H1 (cell line): ENCODE data around the gene KREMEN1. TPM values are rescaled to one million over a fixed set of nuclear protein-coding genes. Genes with fewer than 3 reads are reported as not detected.
A peak's percentile ranks its signal among the peaks of the same experiment; 100 is the strongest.

Experiments
- CTCF ChIA-PET: fragments of 300-600 bp; sonication (Branson Sonifier 250); formaldehyde crosslinking; loops from one replicate; lab custom pipeline; 2021; ENCODE audit not compliant: partially characterized antibody; lab: Charles Lee
- POLR2A ChIA-PET: fragments of 300-600 bp; sonication (Branson Sonifier 250); formaldehyde crosslinking; loops from one replicate; lab custom pipeline; 2021; ENCODE audit warnings: inconsistent platforms; ENCODE audit not compliant: partially characterized antibody; lab: Charles Lee
- DNase-seq, 2 experiments: peaks; one replicate each; pipeline versions ENCODE4 v3.0.0 to v3.0.0-alpha.2; 2010 to 2022; ENCODE audit warnings: low spot score in 2 of 2, low read depth in 1 of 2, mixed read lengths in 1 of 2
- FAIRE-seq: peaks from 2 replicates; lab custom pipeline; 2011; peaks lifted over from hg19 to GRCh38; lab: Jason Lieb, UNC
- H2AFZ ChIP-seq: 2 replicates; pipeline ENCODE4 v1.8.1; 2012; ENCODE audit warnings: low read length, inconsistent platforms
- H2AK5ac ChIP-seq: 2 replicates; pipeline ENCODE4 v1.6.1; 2013; ENCODE audit warnings: low read depth, low read length
- H2BK120ac ChIP-seq: replicated peaks from 2 replicates; pipeline ENCODE3; 2013; ENCODE audit warnings: low read depth, low read length, inconsistent platforms
- H2BK12ac ChIP-seq: 2 replicates; pipeline ENCODE4 v1.6.1; 2013; ENCODE audit warnings: low read depth, low read length
- H2BK15ac ChIP-seq: 2 replicates; pipeline ENCODE4 v1.6.1; 2013; ENCODE audit warnings: low read length
- H2BK20ac ChIP-seq: 2 replicates; pipeline ENCODE4 v1.6.1; 2013; ENCODE audit warnings: low read length
- H2BK5ac ChIP-seq: 2 replicates; pipeline ENCODE4 v1.6.1; 2013; ENCODE audit warnings: low read depth, low read length
- H3K14ac ChIP-seq: 2 replicates; pipeline ENCODE4 v1.6.1; 2013; ENCODE audit warnings: inconsistent platforms; ENCODE audit not compliant: insufficient read length
- H3K18ac ChIP-seq: 2 replicates; pipeline ENCODE4 v1.6.1; 2013; ENCODE audit warnings: low read length; ENCODE audit errors: extremely low read depth
- H3K23ac ChIP-seq: 2 replicates; pipeline ENCODE4 v1.6.1; 2013; ENCODE audit warnings: inconsistent platforms; ENCODE audit not compliant: insufficient read length
- H3K23me2 ChIP-seq: 2 replicates; pipeline ENCODE4 v1.6.1; 2013; ENCODE audit warnings: low read depth, low read length
- H3K27ac ChIP-seq: 2 replicates; pipeline ENCODE4 v1.6.1; 2011; ENCODE audit warnings: low read depth, low read length, inconsistent platforms
- H3K27me3 ChIP-seq, 4 experiments: replicated peaks in 1 of 4; 1 replicate in 1 of 4; 2 replicates in 3 of 4; pipeline versions ENCODE4 v1.6.1 to v1.8.1; 2011 to 2013; ENCODE audit warnings: low read length in 3 of 4, mild to moderate bottlenecking in 3 of 4, inconsistent platforms in 2 of 4, mixed read lengths in 2 of 4, moderate library complexity in 1 of 4; ENCODE audit not compliant: control insufficient read depth in 3 of 4, insufficient read depth in 3 of 4; ENCODE audit errors: extremely low read depth in 1 of 4
- H3K36me3 ChIP-seq, 4 experiments: 2 replicates each; pipeline versions ENCODE4 v1.6.1 to v1.8.1; 2011 to 2013; ENCODE audit warnings: mild to moderate bottlenecking in 4 of 4, low read length in 3 of 4, moderate library complexity in 2 of 4, control low read depth in 1 of 4, inconsistent platforms in 1 of 4; ENCODE audit not compliant: insufficient read depth in 4 of 4, control insufficient read depth in 2 of 4
- H3K4ac ChIP-seq: replicated peaks from 2 replicates; pipeline ENCODE3; 2013; ENCODE audit warnings: low read length, low read depth, mixed read lengths, inconsistent platforms; ENCODE audit not compliant: insufficient read length
- H3K4me1 ChIP-seq, 4 experiments: replicated peaks in 1 of 4; 1 replicate in 1 of 4; 2 replicates in 3 of 4; pipeline versions ENCODE4 v1.6.1 to v1.8.1; 2011 to 2013; ENCODE audit warnings: low read length in 3 of 4, inconsistent platforms in 2 of 4, mixed read lengths in 1 of 4; ENCODE audit not compliant: insufficient read depth in 4 of 4, control insufficient read depth in 3 of 4
- H3K4me2 ChIP-seq, 2 experiments: 2 replicates each; pipeline versions ENCODE4 v1.6.1 to v1.8.1; 2011 to 2013; ENCODE audit warnings: low read depth in 2 of 2, low read length in 2 of 2, control low read depth in 1 of 2, inconsistent platforms in 1 of 2, mild to moderate bottlenecking in 1 of 2; ENCODE audit not compliant: insufficient read depth in 1 of 2
- H3K4me3 ChIP-seq, 4 experiments: fragments of 200-600, 300-600 bp in 1 of 4; sonication (generic), shearing (Covaris generic), sonication (Bioruptor Twin) in 1 of 4; 2 replicates each; pipeline versions ENCODE4 v1.5.1 to v1.8.1; 2011 to 2016; ENCODE audit warnings: low read length in 4 of 4, low read depth in 3 of 4, control low read depth in 2 of 4, inconsistent platforms in 2 of 4, mild to moderate bottlenecking in 2 of 4, mixed read lengths in 1 of 4, moderate library complexity in 1 of 4; ENCODE audit not compliant: insufficient read depth in 2 of 4; ENCODE audit errors: extremely low read depth in 1 of 4
- H3K56ac ChIP-seq: replicated peaks from 2 replicates; pipeline ENCODE3; 2013; ENCODE audit warnings: low read depth, mild to moderate bottlenecking, mixed read lengths, low read length, inconsistent platforms; ENCODE audit not compliant: insufficient read length
- H3K79me1 ChIP-seq: 2 replicates; pipeline ENCODE4 v1.6.1; 2013; ENCODE audit warnings: low read depth, low read length, control low read depth
- H3K79me2 ChIP-seq, 2 experiments: 2 replicates each; pipeline versions ENCODE4 v1.6.1 to v1.8.1; 2012 to 2013; ENCODE audit warnings: low read length in 2 of 2, mild to moderate bottlenecking in 2 of 2, inconsistent platforms in 1 of 2; ENCODE audit not compliant: insufficient read depth in 2 of 2, control insufficient read depth in 1 of 2
- H3K9ac ChIP-seq, 4 experiments: replicated peaks in 1 of 4; 1 replicate in 1 of 4; 2 replicates in 3 of 4; pipeline versions ENCODE4 v1.6.1 to v1.8.1; 2011 to 2013; ENCODE audit warnings: low read depth in 3 of 4, low read length in 3 of 4, control low read depth in 2 of 4, mild to moderate bottlenecking in 2 of 4, moderate library complexity in 2 of 4, inconsistent platforms in 1 of 4; ENCODE audit errors: extremely low read depth in 1 of 4
- H3K9me3 ChIP-seq, 2 experiments: 2 replicates each; pipeline versions ENCODE4 v1.6.1 to v1.8.1; 2012 to 2013; ENCODE audit warnings: mild to moderate bottlenecking in 2 of 2, moderate library complexity in 2 of 2, control low read depth in 1 of 2, inconsistent platforms in 1 of 2, low read depth in 1 of 2, low read length in 1 of 2, mixed read lengths in 1 of 2; ENCODE audit not compliant: insufficient read depth in 2 of 2
- H4K20me1 ChIP-seq, 2 experiments: replicated peaks in 1 of 2; 2 replicates each; pipeline versions ENCODE3 to v1.8.1; 2011 to 2013; ENCODE audit warnings: inconsistent platforms in 2 of 2, low read length in 2 of 2, mild to moderate bottlenecking in 1 of 2; ENCODE audit not compliant: insufficient read depth in 2 of 2, control insufficient read depth in 1 of 2
- H4K5ac ChIP-seq: 2 replicates; pipeline ENCODE4 v1.6.1; 2013; ENCODE audit warnings: low read length, low read depth, mixed read lengths, inconsistent platforms; ENCODE audit not compliant: insufficient read length
- H4K8ac ChIP-seq: 2 replicates; pipeline ENCODE4 v1.8.0; 2013; ENCODE audit warnings: mild to moderate bottlenecking, moderate library complexity, low read length, inconsistent platforms; ENCODE audit not compliant: insufficient read depth; ENCODE audit errors: extremely low read depth
- H4K91ac ChIP-seq: replicated peaks from 2 replicates; pipeline ENCODE3; 2013; ENCODE audit warnings: low read length, mixed read lengths, inconsistent platforms; ENCODE audit not compliant: insufficient read length
- BRCA1 ChIP-seq: IDR thresholded peaks from 2 replicates; pipeline ENCODE4 v1.6.1; 2012; ENCODE audit warnings: low read depth, low read length, improper control_type of control experiment
- CBX5 ChIP-seq: fragments of 300-800, 300-1000 bp; sonication (generic); IDR thresholded peaks from 2 replicates; pipeline ENCODE4 v1.7.1; 2016; ENCODE audit warnings: antibody characterized with exemption, low read length, low read depth
- CTCF ChIP-seq, 3 experiments: IDR thresholded peaks; 1 replicate in 2 of 3; 2 replicates in 1 of 3; pipeline versions ENCODE4 v1.5.1 to v1.6.1; 2011; ENCODE audit warnings: low read length in 3 of 3, mild to moderate bottlenecking in 3 of 3, inconsistent platforms in 2 of 3, low read depth in 1 of 3, moderate library complexity in 1 of 3; ENCODE audit not compliant: insufficient read depth in 1 of 3; ENCODE audit errors: control extremely low read depth in 1 of 3
- JUND ChIP-seq: IDR thresholded peaks from 2 replicates; pipeline ENCODE4 v1.6.1; 2011; ENCODE audit warnings: mild to moderate bottlenecking, improper control_type of control experiment, low read length
- RAD21 ChIP-seq, 2 experiments: IDR thresholded peaks in 1 of 2; conservative IDR thresholded peaks in 1 of 2; 2 replicates each; pipeline ENCODE4 v1.6.1; 2011; ENCODE audit warnings: low read depth in 2 of 2, low read length in 2 of 2, improper control_type of control experiment in 1 of 2, inconsistent platforms in 1 of 2, mild to moderate bottlenecking in 1 of 2, moderate library complexity in 1 of 2
- SIN3A ChIP-seq, 2 experiments: IDR thresholded peaks in 1 of 2; conservative IDR thresholded peaks in 1 of 2; 2 replicates each; pipeline ENCODE4 v1.6.1; 2011 to 2012; ENCODE audit warnings: low read length in 2 of 2, improper control_type of control experiment in 1 of 2, low read depth in 1 of 2, mild to moderate bottlenecking in 1 of 2
- TBP ChIP-seq: IDR thresholded peaks from 2 replicates; pipeline ENCODE4 v1.6.1; 2011; ENCODE audit warnings: low read depth, low read length, improper control_type of control experiment
- TEAD4 ChIP-seq: IDR thresholded peaks from 2 replicates; pipeline ENCODE4 v1.6.1; 2012; ENCODE audit warnings: low read depth, low read length, inconsistent platforms, mixed read lengths
- YY1 ChIP-seq: IDR thresholded peaks from 2 replicates; pipeline ENCODE4 v1.6.1; 2011; ENCODE audit warnings: low read depth, mild to moderate bottlenecking, low read length
- WGBS, 2 experiments: shearing (Covaris generic) in 1 of 2; methylation state at CpG; one replicate each; pipeline versions ENCODE4 v1.1.6 to v1.1.7; 2013 to 2015; ENCODE audit warnings: low lambda C conversion rate in 2 of 2, mixed read lengths in 2 of 2, inconsistent platforms in 1 of 2, low coverage in 1 of 2, missing lambda C conversion rate in 1 of 2; ENCODE audit not compliant: insufficient replicate concordance in 2 of 2, insufficient coverage in 1 of 2, insufficient read length in 1 of 2; ENCODE audit errors: extremely low coverage in 1 of 2, missing lambda C conversion rate in 1 of 2; 5-methylcytosine and 5-hydroxymethylcytosine counted together
- polyA plus RNA-seq, 7 experiments: library from polyadenylated mRNA; depleted of rRNA in 3 of 7; stranded (reverse) in 5 of 7; unstranded in 2 of 7; fragments of >200 nt in 5 of 7; fragments of 200-250 nt in 2 of 7; gene quantifications; 1 replicate in 5 of 7; 2 replicates in 1 of 7; 4 replicates in 1 of 7; pipeline versions ENCODE4 v1.2.1 to v1.2.3, GENCODE V29; 2011 to 2013; ENCODE audit warnings: missing spikeins in 2 of 7, mixed read lengths in 2 of 7
- total RNA-seq: library from RNA; stranded (reverse); fragmentation: NEBNext Ultra II Directional; extraction: Animal tissue kit (Norgen Biotek cat#: 25700); gene quantifications from 2 replicates; pipeline ENCODE4 v1.2.1, GENCODE V29; 2021

Gene KREMEN1
- total and polyA plus RNA-seq, 2 of the 8 experiments (the other 6 are each of a cell fraction or from before 2014, with no cell fraction given) = 2.1 to 3.2 TPM

- H4K5ac ChIP-seq = no peak overlapping the region
- no peak overlapping the region for H3K56ac ChIP-seq
- CTCF ChIA-PET = interaction anchor here (0.6 to 9.4 kb wide), 41 partner anchors 11 to 1182 kb away, joined by 3 to 79 read pairs (median 5); partner anchors contain the start of genes C22orf31 and KREMEN1
- no peak overlapping the region for H2AK5ac ChIP-seq
- H4K20me1 ChIP-seq = no peaks in the 10 kb centered on the region
- no peak overlapping the region for H2BK5ac ChIP-seq
- no peak overlapping the region for H3K9ac ChIP-seq
- no peak overlapping the region for H3K14ac ChIP-seq
- H3K4ac ChIP-seq = no peak overlapping the region
- POLR2A ChIA-PET = interaction anchor here (1.0 to 1.2 kb wide), 2 partner anchors 44 to 270 kb away, joined by 3 to 4 read pairs; no protein-coding TSS in a partner anchor
- H4K8ac ChIP-seq = no peak overlapping the region
- H3K23ac ChIP-seq = no peak overlapping the region
- H3K79me2 ChIP-seq = no peaks in the 10 kb centered on the region
- H3K27ac ChIP-seq = no peak overlapping the region
- no peak overlapping the region for H2BK12ac ChIP-seq
- no peaks in the 10 kb centered on the region for H3K79me1 ChIP-seq
- 7% methylated on average over 17 of the region's 21 CpGs; no CpG with 5 or more reads in 1 of the 2 experiments for WGBS, 2 experiments
- H2BK15ac ChIP-seq = no peak overlapping the region
- no peak overlapping the region for H3K4me3 ChIP-seq
- no peak overlapping the region for H4K91ac ChIP-seq
- H3K9me3 ChIP-seq = no peaks in the 10 kb centered on the region
- H2BK120ac ChIP-seq = no peak overlapping the region
- no peak overlapping the region for H2AFZ ChIP-seq
- H3K4me1 ChIP-seq = peaks cover 7 to 22% (median 10%) of the 10 kb centered on the region in 4 experiments; a peak in 6 of 7 replicates
- H3K36me3 ChIP-seq = no peaks in the 10 kb centered on the region; a peak in 1 of 8 replicates
- H3K4me2 ChIP-seq = 0 out of 4 replicates have a peak overlapping the region, but pooled peaks of 1 of the 2 experiments have one; percentile 21
- peak; percentile 39 to 95 for DNase-seq
- H3K27me3 ChIP-seq = no peaks in the 10 kb centered on the region
- H3K18ac ChIP-seq = no peak overlapping the region
- TF ChIP-seq TBP (peak; percentile 27; the same call in 1 of the 2 replicates), RAD21 (IDR thresholded peaks at IDR 0.05 in 1 of 2, conservative IDR thresholded peaks at IDR 0.05 in 1 of 2; ENCODE audit: low read depth in 2 of 2, low read length in 2 of 2) (peak; percentile 91 to 95), CBX5 (no peak), YY1 (0 out of 2 replicates have a peak, but pooled peaks have one; percentile 55), CTCF (IDR thresholded peaks at IDR 0.05; ENCODE audit: control extremely low read depth in 1 of 3, insufficient read depth in 1 of 3, low read depth in 1 of 3, low read length in 3 of 3) (peak; percentile 96 to 97 (median 96)), JUND (peak; percentile 33; the same call in 1 of the 2 replicates), BRCA1 (0 out of 2 replicates have a peak, but pooled peaks have one; percentile 16), TEAD4 (peak; percentile 71; the same call in 1 of the 2 replicates), SIN3A (conservative IDR thresholded peaks at IDR 0.05 in 1 of 2, IDR thresholded peaks at IDR 0.05 in 1 of 2; ENCODE audit: low read depth in 1 of 2, low read length in 2 of 2) (no peak)
- FAIRE-seq = peak; percentile 13
- H3K23me2 ChIP-seq = no peaks in the 10 kb centered on the region
- H2BK20ac ChIP-seq = no peak overlapping the region
Observed at GRCh38 chr22:29154364-29155048, 81.7 kb downstream of the KREMEN1 start.
